H1 (cell line): ENCODE results near the gene LTN1. TPM values are rescaled to one million over a fixed set of nuclear protein-coding genes. Genes with fewer than 3 reads are reported as not detected.

Source experiments
- ASH2L ChIP-seq: fragments of 200-600, 300-600 bp; sonication (generic); IDR thresholded peaks from one replicate; pipeline ENCODE4 v1.7.1; 2017; ENCODE audit warnings: low read length
- ATF3 ChIP-seq: IDR thresholded peaks from 2 replicates; pipeline ENCODE4 v1.6.1; 2011; ENCODE audit warnings: low read depth, mild to moderate bottlenecking, low read length; ENCODE audit not compliant: insufficient read depth
- CHD1 ChIP-seq: IDR thresholded peaks from 2 replicates; pipeline ENCODE4 v1.6.1; 2012; ENCODE audit warnings: low read depth, low read length, improper control_type of control experiment
- CHD7 ChIP-seq: fragments of 300-600 bp; sonication (generic); IDR thresholded peaks from 2 replicates; pipeline ENCODE4 v1.7.1; 2012; ENCODE audit warnings: low read length, moderate library complexity, mild to moderate bottlenecking, inconsistent platforms; ENCODE audit not compliant: insufficient replicate concordance
- MAFK ChIP-seq: IDR thresholded peaks from 2 replicates; pipeline ENCODE4 v1.6.1; 2012; ENCODE audit warnings: low read depth, mild to moderate bottlenecking, improper control_type of control experiment, low read length
- NANOG ChIP-seq: IDR thresholded peaks from 2 replicates; pipeline ENCODE4 v1.6.1; 2011; ENCODE audit warnings: low read length, low read depth, mild to moderate bottlenecking, inconsistent platforms; ENCODE audit not compliant: insufficient read depth, poor library complexity, severe bottlenecking
- NRF1 ChIP-seq: IDR thresholded peaks from 2 replicates; pipeline ENCODE4 v1.6.1; 2011; ENCODE audit warnings: mild to moderate bottlenecking, low read depth, low read length, improper control_type of control experiment
- RBBP5 ChIP-seq: IDR thresholded peaks from 2 replicates; pipeline ENCODE4 v1.7.1; 2012; ENCODE audit warnings: low read depth, mild to moderate bottlenecking, inconsistent platforms, low read length, moderate library complexity, borderline replicate concordance
- SAP30 ChIP-seq: fragments of 300-600 bp; sonication (generic); IDR thresholded peaks from 2 replicates; pipeline ENCODE4 v1.7.1; 2012; ENCODE audit warnings: low read length, moderate library complexity, mild to moderate bottlenecking, inconsistent platforms; ENCODE audit not compliant: insufficient read depth, insufficient replicate concordance
- SIN3A ChIP-seq, 2 experiments: IDR thresholded peaks in 1 of 2; conservative IDR thresholded peaks in 1 of 2; 2 replicates each; pipeline ENCODE4 v1.6.1; 2011 to 2012; ENCODE audit warnings: low read length in 2 of 2, improper control_type of control experiment in 1 of 2, low read depth in 1 of 2, mild to moderate bottlenecking in 1 of 2
- SIRT6 ChIP-seq: IDR thresholded peaks from one replicate; pipeline ENCODE4 v1.7.1; 2012; ENCODE audit warnings: low read length, inconsistent platforms
- polyA plus RNA-seq, 7 experiments: library from polyadenylated mRNA; depleted of rRNA in 3 of 7; stranded (reverse) in 5 of 7; unstranded in 2 of 7; fragments of >200 nt in 5 of 7; fragments of 200-250 nt in 2 of 7; gene quantifications; 1 replicate in 5 of 7; 2 replicates in 1 of 7; 4 replicates in 1 of 7; pipeline versions ENCODE4 v1.2.1 to v1.2.3, GENCODE V29; 2011 to 2013; ENCODE audit warnings: missing spikeins in 2 of 7, mixed read lengths in 2 of 7
- total RNA-seq: library from RNA; stranded (reverse); fragmentation: NEBNext Ultra II Directional; extraction: Animal tissue kit (Norgen Biotek cat#: 25700); gene quantifications from 2 replicates; pipeline ENCODE4 v1.2.1, GENCODE V29; 2021

The LTN1 gene
- total and polyA plus RNA-seq, 2 of the 8 experiments (the other 6 are each of a cell fraction or from before 2014, with no cell fraction given): 3.2 to 23.5 TPM

GRCh38 chr21:28932717-28933116, 60.0 kb downstream of the LTN1 start (continued):
- TF ChIP-seq CHD7: no peak
- TF ChIP-seq CHD1: no peak
- no peak for TF ChIP-seq SIRT6
- no peak for TF ChIP-seq SIN3A (conservative IDR thresholded peaks at IDR 0.05 in 1 of 2, IDR thresholded peaks at IDR 0.05 in 1 of 2; ENCODE audit: low read depth in 1 of 2, low read length in 2 of 2)
- TF ChIP-seq SAP30: no peak
- TF ChIP-seq ASH2L: no peak
- TF ChIP-seq NRF1: no peak
- no peak for TF ChIP-seq MAFK
- TF ChIP-seq RBBP5: no peak
- no peak for TF ChIP-seq ATF3
- no peak for TF ChIP-seq NANOG
